ENCODE measurements around the gene PLD1.

DNA sequence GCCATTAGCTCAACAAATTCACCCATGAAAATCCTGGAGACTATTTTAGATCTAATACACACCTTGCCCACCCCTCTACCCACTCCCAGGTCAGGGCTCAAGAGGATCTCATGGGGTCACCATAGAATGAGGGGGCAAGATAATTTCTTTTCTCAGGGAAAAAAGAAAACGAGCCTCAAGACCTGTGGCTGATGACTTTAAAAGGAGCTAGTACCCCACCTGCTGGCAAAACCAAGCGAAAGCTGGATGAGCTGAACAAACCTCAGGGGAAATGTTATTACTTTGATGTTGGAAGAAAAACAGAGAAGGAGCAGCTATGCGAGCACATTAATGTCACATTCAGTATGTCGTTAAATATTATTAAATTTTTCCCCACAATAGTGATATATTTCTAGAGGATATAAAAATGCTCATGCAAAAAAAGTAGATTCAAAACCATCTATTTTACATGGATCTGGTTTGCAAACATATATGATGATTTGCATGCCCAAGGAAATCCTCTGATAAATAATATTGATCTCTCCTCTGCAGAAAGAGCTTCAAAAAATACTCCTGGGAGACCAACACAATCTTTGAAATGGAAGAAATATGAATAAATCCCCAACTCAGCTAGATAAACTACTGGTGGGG is 37.7 kb downstream of the PLD1 start:
- no peak for TF ChIP-seq EZH2 (IDR thresholded peaks at IDR 0.05; ENCODE audit: borderline replicate concordance, control insufficient read depth, low read depth, low read length)
- TF ChIP-seq LARP7 (IDR thresholded peaks at IDR 0.05) = no peak
- no peak for TF ChIP-seq REST (IDR thresholded peaks at IDR 0.05; ENCODE audit: low read depth, low read length)

All from GM12878 (cell line).